HG03196 (cell line): ENCODE results near the gene NBEAL1.
"Not testable (repeated sequence)": the region's sequence is repeated elsewhere in the genome, so short reads cannot be mapped to it uniquely, and the experiment has no call there.

Experiments
- ATAC-seq: cut with Tn5 transposase; IDR thresholded peaks from one replicate; pipeline ENCODE4 v1.9.1; 2021; ENCODE audit not compliant: unreplicated experiment

The NBEAL1 gene

DNA sequence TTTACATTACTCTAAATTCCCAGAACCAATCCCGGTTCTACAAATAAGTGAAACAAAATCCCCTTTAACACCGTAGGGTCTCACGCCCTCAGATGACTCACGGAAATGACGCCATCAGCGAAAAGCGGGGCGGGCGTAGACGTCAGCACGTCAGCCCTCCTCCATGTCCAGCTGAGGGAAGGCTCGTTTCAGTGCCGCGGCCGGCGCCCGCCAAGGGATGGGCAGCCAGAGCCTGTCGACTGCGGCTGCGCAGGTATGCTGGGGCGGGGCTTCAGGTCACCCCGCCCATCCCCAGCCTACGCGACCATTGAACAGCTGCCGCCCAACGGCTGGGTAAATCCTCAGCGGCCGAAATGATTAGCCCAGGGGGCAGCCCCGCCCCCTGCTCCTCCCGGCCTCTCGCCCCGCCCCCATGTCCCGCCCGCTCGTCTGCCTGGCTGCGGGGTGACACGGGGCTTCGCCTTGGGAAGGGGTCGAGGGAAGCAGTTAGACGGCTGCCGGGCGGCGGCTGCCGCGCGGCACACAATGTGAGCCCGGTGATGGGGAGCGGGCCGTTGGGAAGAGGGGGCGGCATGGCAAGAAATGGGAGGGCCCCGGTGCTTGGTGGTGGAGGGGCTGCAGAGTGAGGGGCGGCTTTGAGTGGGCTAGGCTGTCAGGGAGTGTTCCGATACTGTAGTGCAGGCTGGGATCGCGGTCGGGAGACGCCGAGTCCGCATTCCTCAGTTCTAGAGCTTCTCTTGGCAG lies at the start of gene NBEAL1:
NBEAL1 (plus strand) TSS at position 420 of the 744 bp plus-strand sequence. CDS start 1,510 bp downstream, outside the sequence.
- peak; percentile 97 for ATAC-seq

GRCh38 chr2:202965810-202966460 lies 48.7 kb upstream of the NBEAL1 start:
- ATAC-seq, result no peak

DNA sequence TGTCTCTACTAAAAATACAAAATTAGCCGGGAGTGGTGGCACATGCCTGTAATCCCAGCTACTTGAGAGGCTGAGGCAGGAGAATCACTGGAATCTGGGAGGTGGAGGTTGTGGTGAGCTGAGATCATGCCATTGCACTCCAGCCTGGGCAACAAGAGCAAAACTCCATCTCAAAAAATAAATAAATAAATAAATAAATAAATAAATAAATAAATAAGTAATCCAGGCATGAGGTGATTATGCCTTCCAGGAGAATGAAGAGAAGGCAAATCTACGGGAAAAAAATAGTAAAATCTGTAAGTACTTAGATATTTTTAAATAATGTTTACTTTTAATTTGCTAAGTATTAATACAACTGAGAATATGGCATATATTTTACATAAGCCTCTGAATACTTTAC lies 45.3 kb upstream of the NBEAL1 start:
- ATAC-seq, result not testable (repeated sequence)

- ATAC-seq, result no peak
These were observed 37.9 kb upstream of the NBEAL1 start for GRCh38 chr2:202976809-202977208.

DNA sequence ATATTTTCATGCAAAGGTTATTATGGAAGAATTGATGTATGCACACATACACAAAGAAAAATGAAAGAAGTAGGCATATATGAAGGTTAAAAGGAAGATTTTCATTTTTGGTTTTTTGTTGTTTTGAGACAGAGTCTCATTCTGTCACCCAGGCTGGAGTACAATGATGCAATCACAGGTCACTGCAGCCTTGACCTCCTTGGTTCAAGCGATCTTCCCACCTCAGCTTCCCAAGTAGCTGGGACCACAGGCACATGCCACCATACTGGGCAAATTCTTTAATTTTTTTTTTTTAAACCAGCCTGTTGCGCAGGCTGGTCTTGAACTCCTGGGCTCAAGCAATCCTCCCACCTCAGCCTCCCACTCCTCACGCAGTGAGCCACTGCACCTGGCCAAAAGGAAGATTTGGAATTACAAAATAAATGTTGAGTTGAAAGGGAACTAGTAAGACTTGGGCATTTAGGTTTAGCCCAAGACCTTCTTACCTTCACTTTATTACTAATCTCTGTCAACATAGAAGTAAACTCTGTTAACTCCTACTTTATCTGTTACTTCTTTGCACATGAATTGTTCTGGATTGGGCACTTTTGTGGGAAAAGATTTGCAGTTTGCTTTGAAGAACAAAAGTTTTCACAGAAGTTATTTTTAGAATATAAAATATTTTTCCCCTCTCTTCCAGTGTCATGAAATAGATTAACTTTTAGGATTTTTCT lies 31.7 kb upstream of the NBEAL1 start:
- ATAC-seq, result no peak

- no peak for ATAC-seq
These were observed 24.9 kb upstream of the NBEAL1 start for GRCh38 chr2:202989749-202990148.

DNA sequence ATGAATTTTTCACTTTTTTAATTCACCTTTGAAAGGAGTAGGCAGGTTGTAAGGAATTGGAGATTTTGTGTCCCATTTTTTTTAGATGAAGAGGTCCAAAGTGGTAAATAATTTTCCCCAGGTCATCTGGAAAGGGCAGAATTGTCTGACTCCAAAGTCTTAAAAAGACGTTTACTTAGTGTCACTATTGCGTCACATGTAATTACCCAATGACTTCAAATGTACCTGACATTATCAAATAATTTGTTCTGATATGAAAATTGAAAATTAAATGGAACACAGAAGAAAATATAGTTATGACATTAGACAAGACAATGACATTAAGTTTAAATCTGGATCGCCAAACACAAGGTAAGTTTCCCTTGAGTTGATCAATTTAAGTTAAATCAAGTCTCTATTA lies 24.2 kb upstream of the NBEAL1 start:
- no peak for ATAC-seq

DNA sequence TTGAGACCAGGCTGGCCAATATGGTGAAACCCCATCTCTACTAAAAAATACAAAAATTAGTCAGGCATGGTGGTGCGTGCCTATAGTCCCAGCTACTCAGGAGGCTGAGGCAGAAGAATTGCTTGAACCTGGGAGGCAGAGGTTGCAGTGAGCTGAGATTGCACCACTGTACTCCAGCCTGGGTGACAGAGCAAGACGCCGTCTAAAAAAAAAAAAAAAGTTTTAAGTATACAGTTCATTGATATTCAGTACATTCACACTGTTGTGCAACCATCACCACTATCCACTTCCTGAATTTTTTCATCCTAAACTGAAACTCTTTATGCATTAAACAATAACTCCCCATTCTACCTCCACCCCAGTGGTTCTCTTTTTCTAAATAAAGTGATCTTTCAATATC lies 17.6 kb upstream of the NBEAL1 start:
- not testable (repeated sequence) for ATAC-seq

DNA sequence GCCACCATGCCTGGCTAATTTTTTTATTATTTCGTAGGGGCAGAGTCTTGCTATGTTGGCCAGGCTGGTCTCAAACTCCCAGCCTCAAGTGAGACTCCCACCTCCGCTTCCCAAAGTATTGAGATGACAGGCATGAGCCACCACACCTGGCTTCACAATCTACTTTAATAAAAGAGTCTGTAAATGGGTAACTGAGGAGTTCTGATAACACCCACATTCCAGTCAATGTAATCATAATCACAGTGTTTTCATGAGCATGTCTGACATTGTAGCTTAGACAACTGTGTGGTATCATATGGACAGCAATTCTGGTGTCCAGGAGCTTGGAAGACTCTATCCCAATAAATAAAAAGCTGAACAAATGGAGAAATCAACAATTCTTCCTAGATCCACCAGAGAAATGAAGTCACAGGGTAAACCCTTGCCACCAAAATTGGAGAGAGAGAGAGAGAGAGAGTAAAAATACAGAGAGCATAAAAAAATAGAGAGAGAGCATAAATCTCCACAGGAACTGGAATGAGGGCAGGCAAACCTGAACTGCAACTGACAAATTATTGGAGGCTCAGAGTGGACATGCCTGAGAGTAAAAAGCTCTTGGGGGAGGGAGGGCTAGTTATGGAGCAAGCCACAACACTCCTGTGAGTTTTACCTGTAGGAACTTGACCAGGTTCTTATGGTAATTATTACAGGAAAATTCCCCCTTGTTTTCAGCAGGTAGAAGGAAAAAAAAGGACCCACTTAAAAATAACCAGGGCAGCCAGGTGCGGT lies 12.4 kb upstream of the NBEAL1 start:
- ATAC-seq, result no peak

DNA sequence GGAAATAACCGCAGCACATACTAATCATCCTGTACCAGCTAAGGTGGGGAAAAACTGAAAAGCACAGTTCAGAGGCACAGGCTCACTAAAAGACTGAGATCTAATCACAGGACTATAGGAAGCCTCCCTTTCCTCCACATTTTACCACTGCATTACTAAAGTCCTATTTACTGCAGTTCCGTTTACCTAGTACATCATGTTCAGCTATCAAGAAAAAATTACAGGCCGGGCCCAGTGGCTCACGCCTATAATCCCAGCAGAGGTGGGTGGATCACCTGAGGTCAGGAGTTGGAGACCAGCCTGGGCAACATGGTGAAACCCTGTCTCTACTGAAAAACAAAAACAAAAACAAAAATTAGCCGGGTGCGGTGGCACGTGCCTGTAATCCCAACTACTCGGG lies 11.0 kb upstream of the NBEAL1 start:
- no peak for ATAC-seq

GRCh38 chr2:203016716-203017115 lies 2.0 kb downstream of the NBEAL1 start:
- ATAC-seq, result no peak

GRCh38 chr2:203018181-203018580 lies 3.5 kb downstream of the NBEAL1 start:
- ATAC-seq, result no peak

DNA sequence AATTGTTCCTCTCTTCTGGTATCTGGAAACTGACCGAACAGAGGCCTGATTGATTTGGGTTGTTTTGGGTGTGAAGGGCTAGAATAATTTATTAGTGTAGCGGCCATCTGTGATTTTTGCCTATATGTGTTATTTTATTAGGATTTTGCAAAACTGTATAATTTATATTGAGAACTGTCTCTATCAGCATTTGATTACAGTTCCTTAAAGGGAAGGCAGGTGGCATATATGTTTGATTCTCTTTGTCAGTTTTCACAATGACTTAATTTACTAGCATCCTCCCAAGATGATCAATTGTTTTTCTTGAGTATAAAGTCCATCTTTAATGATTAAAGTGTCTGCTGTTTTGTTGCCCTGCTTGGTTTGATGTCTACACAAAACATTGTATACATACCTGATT lies 4.5 kb downstream of the NBEAL1 start:
- no peak for ATAC-seq

GRCh38 chr2:203021991-203022390 lies 7.3 kb downstream of the NBEAL1 start:
- no peak for ATAC-seq

DNA sequence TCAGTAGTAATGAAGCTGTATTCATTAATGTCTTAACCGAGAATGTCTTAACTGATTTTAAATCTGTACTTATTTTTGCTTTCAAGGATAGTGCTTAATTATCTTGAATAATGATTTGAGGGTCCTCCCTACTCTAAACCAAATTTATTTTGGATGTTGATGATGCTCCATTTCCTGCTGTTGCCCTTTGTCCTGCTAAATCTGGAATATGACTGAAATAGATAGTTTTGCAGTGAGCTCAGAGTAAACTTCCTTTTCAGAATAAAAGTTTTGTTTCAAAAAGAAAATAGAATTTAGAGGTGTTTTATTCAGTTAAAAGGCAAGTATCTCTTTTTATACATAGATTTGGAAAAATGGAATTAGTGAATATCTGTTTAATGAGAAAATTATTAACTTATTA lies 8.1 kb downstream of the NBEAL1 start:
- ATAC-seq, result no peak

- no peak for ATAC-seq
These were observed 10.9 kb downstream of the NBEAL1 start for GRCh38 chr2:203025592-203025991.

GRCh38 chr2:203030545-203030944 lies 15.9 kb downstream of the NBEAL1 start:
- no peak for ATAC-seq

- ATAC-seq, result no peak
These were observed 16.3 kb downstream of the NBEAL1 start for GRCh38 chr2:203030991-203031390.

GRCh38 chr2:203033395-203033794 lies 18.7 kb downstream of the NBEAL1 start:
- no peak for ATAC-seq

GRCh38 chr2:203035879-203036470 lies 21.3 kb downstream of the NBEAL1 start:
- ATAC-seq, result no peak

GRCh38 chr2:203037026-203037425 lies 22.4 kb downstream of the NBEAL1 start:
- ATAC-seq, result no peak
